Body of pancreas (tissue), 4 donors: ENCODE results near the gene LCOR. TPM values are rescaled to one million over a fixed set of nuclear protein-coding genes. Genes with fewer than 3 reads are reported as not detected.

Experiments used
- ATAC-seq: fragments of 150-250 bp; one replicate; pipeline ENCODE4 v1.9.1; 2016
- DNase-seq, 4 donors: peaks; one replicate each; pipeline ENCODE4 v3.0.0-alpha.2; 2019
- H3K27ac ChIP-seq, 4 donors: fragments of 200-600 bp; sonication (generic); 1 replicate in 3 of 4; 2 replicates in 1 of 4; pipeline versions ENCODE4 v1.5.1 to v1.6.1; 2016 to 2019; ENCODE audit warnings: mild to moderate bottlenecking in 1 of 4, mixed read lengths in 1 of 4, moderate library complexity in 1 of 4
- H3K27me3 ChIP-seq, 2 donors: fragments of 200-600 bp; sonication (generic); one replicate each; pipeline ENCODE4 v1.6.0; 2016; ENCODE audit warnings: mild to moderate bottlenecking in 1 of 2
- H3K36me3 ChIP-seq, 2 donors: fragments of 200-600 bp; sonication (generic); replicated peaks in 1 of 2; 2 replicates each; pipeline ENCODE4 v1.5.1; 2016; ENCODE audit warnings: low read depth in 2 of 2; ENCODE audit not compliant: insufficient read depth in 1 of 2
- H3K4me1 ChIP-seq: fragments of 200-600 bp; sonication (generic); one replicate; pipeline ENCODE4 v1.6.0; 2016
- H3K4me3 ChIP-seq, 2 donors: fragments of 200-600 bp; sonication (generic); 1 replicate in 1 of 2; 2 replicates in 1 of 2; pipeline ENCODE4 v1.5.1; 2016 to 2019
- H3K9me3 ChIP-seq, 3 donors: fragments of 200-600 bp; sonication (generic); 1 replicate in 2 of 3; 2 replicates in 1 of 3; pipeline ENCODE4 v1.5.1; 2016
- POLR2A ChIP-seq, 3 donors: fragments of 450-650 bp; IDR thresholded peaks; one replicate each; pipeline ENCODE4 v1.6.1; 2016; ENCODE audit warnings: antibody characterized with exemption in 3 of 3, mild to moderate bottlenecking in 2 of 3
- WGBS, 2 donors: methylation state at CpG; one replicate each; pipeline ENCODE4 v1.1.5; 2017; 5-methylcytosine and 5-hydroxymethylcytosine counted together
- intact Hi-C: fragments of 100-400 bp; cut with DNase I; formaldehyde crosslinking; loops from one replicate; pipeline ENCODE4 v1.15.1; 2023
- total RNA-seq, 2 donors: library from RNA; depleted of rRNA; stranded (reverse); fragments of >200 nt; gene quantifications; one replicate each; pipeline ENCODE4 v1.1.0, GENCODE V29; 2016
- TF ChIP-seq, protein P1 (sequence below), 7 experiments: fragments of 450-650 bp in 4 of 7; fragments of 200-600 bp in 3 of 7; sonication (generic) in 3 of 7; IDR thresholded peaks; one replicate each; pipeline ENCODE4 v1.5.1; 2016 to 2019; ENCODE audit warnings: antibody characterized with exemption in 7 of 7

The LCOR gene
- total RNA-seq, 2 donors from 2014 or later: 34.5 to 35.3 TPM

DNA sequence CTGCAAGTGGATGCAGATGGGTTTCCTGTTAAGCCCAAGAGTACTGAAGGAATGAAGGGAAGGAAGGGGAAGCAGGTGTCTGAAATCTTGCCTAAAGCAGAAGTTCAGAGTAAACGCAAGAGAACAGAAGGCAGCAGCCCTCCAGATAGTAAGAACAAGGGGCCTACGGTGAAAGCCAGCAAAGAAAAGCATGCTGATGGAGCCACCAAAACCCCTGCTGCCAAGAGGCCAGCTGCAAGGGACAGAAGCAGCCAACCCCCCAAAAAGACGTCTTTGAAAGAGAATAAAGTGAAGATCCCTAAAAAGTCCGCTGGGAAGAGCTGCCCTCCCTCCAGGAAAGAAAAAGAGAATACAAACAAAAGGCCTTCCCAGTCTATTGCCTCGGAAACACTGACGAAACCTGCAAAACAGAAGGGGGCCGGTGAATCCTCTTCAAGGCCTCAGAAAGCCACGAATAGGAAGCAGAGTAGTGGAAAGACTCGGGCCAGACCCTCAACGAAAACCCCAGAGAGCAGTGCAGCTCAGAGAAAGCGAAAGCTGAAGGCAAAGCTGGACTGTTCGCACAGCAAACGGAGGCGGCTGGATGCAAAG, 152.5 kb downstream of the LCOR start:
- WGBS, 2 donors: 56 to 80% methylated on average over 14 of the region's 14 CpGs
- ATAC-seq (no peak), DNase-seq (no peak)
- TF ChIP-seq, protein P1, sequence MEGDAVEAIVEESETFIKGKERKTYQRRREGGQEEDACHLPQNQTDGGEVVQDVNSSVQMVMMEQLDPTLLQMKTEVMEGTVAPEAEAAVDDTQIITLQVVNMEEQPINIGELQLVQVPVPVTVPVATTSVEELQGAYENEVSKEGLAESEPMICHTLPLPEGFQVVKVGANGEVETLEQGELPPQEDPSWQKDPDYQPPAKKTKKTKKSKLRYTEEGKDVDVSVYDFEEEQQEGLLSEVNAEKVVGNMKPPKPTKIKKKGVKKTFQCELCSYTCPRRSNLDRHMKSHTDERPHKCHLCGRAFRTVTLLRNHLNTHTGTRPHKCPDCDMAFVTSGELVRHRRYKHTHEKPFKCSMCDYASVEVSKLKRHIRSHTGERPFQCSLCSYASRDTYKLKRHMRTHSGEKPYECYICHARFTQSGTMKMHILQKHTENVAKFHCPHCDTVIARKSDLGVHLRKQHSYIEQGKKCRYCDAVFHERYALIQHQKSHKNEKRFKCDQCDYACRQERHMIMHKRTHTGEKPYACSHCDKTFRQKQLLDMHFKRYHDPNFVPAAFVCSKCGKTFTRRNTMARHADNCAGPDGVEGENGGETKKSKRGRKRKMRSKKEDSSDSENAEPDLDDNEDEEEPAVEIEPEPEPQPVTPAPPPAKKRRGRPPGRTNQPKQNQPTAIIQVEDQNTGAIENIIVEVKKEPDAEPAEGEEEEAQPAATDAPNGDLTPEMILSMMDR (IDR thresholded peaks at IDR 0.05): no peak
- intact Hi-C loops: no loop called here
- peaks cover 8% of the 10 kb centered on the region for H3K4me1 ChIP-seq
- no peak overlapping the region for H3K27ac ChIP-seq
- H3K9me3 ChIP-seq: no peaks in the 10 kb centered on the region
- H3K36me3 ChIP-seq: peaks cover 0 to 10% of the 10 kb centered on the region in 2 donors
- no peak overlapping the region for H3K4me3 ChIP-seq
- no peaks in the 10 kb centered on the region for H3K27me3 ChIP-seq

GRCh38 chr10:96986200-96986856, 154.2 kb downstream of the LCOR start:
- Histone ChIP-seq H3K4me1 (peaks cover 8% of the 10 kb centered on the region), H3K9me3 (no peaks in the 10 kb centered on the region), H3K27ac (peak overlapping the region in 1 of 4 donors; percentile 14), H3K27me3 (no peaks in the 10 kb centered on the region), H3K36me3 (peaks cover 0 to 6% of the 10 kb centered on the region in 2 donors), H3K4me3 (no peak overlapping the region)
- intact Hi-C loops: no loop called here
- TF ChIP-seq, protein P1 (IDR thresholded peaks at IDR 0.05): no peak
- TF ChIP-seq POLR2A (IDR thresholded peaks at IDR 0.05): no peak
- DNase-seq: peak in 3 of 4 donors; percentile 13 to 53 (median 28)
- ATAC-seq: peak; percentile 33
- WGBS, 2 donors: 23 to 39% methylated on average over 6 of the region's 6 CpGs

- no peaks in the 10 kb centered on the region for H3K9me3 ChIP-seq
- peaks cover 0 to 1% of the 10 kb centered on the region in 2 donors for H3K36me3 ChIP-seq
- DNase-seq (no peak), ATAC-seq (no peak)
- no peak overlapping the region for H3K27ac ChIP-seq
- H3K27me3 ChIP-seq: no peaks in the 10 kb centered on the region
- intact Hi-C loops: no loop called here
- 79 to 90% methylated on average over 2 of the region's 2 CpGs for WGBS, 2 donors
- no peak overlapping the region for H3K4me3 ChIP-seq
- H3K4me1 ChIP-seq: peaks cover 8% of the 10 kb centered on the region
- no peak for TF ChIP-seq POLR2A (IDR thresholded peaks at IDR 0.05)
- TF ChIP-seq, protein P1 (IDR thresholded peaks at IDR 0.05): no peak
Observed at GRCh38 chr10:96987141-96987841, 155.2 kb downstream of the LCOR start.

DNA sequence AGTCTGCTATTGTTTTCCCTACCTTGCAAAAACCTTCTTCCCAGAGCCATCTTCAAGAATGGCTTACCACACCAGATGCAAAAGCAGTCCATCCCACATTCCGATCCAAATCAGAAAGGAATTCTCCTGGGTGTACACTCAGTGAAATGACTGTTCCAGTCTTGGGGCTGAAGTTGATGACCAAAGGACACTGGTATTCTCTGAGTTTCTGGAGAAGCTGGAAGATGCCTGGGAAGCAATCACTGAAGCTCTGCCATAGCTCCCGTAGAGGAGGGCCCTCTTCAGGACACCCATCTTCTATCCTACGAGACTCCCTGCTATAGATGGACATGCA, 155.7 kb downstream of the LCOR start:
- DNase-seq (no peak), ATAC-seq (no peak)
- Histone ChIP-seq H3K4me3 (no peak overlapping the region), H3K4me1 (peaks cover 8% of the 10 kb centered on the region), H3K36me3 (no peaks in the 10 kb centered on the region), H3K9me3 (no peaks in the 10 kb centered on the region), H3K27ac (no peak overlapping the region), H3K27me3 (no peaks in the 10 kb centered on the region)
- intact Hi-C loops: no loop called here
- WGBS, 2 donors: 87 to 93% methylated on average over 3 of the region's 3 CpGs
- TF ChIP-seq, protein P1 (IDR thresholded peaks at IDR 0.05): no peak
- TF ChIP-seq POLR2A (IDR thresholded peaks at IDR 0.05): no peak
